ENCODE measurements around the gene UPK3BL2.
"Not testable (repeated sequence)": the region's sequence is repeated elsewhere in the genome, so short reads cannot be mapped to it uniquely, and the experiment has no call there.

DNA sequence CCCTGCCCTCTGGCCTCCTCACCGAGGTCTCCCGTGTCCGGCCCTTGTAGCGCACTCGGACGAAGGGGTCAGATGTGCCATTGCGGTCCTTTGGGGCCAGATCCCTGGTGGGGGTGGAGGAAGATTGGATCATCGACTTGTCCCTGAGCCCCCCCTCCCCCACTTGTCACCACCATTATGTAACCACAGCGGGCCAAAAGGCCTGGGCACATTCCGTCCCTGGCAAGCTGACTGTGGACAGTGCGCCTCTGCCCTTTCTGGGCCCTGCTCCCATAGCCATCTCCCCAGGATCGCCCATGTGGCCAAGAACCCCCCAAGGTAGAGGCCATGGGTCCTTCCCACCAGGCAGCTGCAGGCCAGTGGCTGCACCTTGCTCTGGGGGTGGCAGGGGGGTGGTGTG, 40.4 kb downstream of the UPK3BL2 start:
- not testable (repeated sequence) for TF ChIP-seq POLR2AphosphoS5, POLR2A (IDR thresholded peaks at IDR 0.05)
- TF ChIP-seq, protein P1, sequence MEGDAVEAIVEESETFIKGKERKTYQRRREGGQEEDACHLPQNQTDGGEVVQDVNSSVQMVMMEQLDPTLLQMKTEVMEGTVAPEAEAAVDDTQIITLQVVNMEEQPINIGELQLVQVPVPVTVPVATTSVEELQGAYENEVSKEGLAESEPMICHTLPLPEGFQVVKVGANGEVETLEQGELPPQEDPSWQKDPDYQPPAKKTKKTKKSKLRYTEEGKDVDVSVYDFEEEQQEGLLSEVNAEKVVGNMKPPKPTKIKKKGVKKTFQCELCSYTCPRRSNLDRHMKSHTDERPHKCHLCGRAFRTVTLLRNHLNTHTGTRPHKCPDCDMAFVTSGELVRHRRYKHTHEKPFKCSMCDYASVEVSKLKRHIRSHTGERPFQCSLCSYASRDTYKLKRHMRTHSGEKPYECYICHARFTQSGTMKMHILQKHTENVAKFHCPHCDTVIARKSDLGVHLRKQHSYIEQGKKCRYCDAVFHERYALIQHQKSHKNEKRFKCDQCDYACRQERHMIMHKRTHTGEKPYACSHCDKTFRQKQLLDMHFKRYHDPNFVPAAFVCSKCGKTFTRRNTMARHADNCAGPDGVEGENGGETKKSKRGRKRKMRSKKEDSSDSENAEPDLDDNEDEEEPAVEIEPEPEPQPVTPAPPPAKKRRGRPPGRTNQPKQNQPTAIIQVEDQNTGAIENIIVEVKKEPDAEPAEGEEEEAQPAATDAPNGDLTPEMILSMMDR (IDR thresholded peaks at IDR 0.05 in 8 of 11, conservative IDR thresholded peaks at IDR 0.05 in 3 of 11): not testable (repeated sequence)

Data from spleen (tissue), 7 donors.